Neural cell (in vitro differentiated cells): ENCODE data around the gene RAB15. TPM values are rescaled to one million over a fixed set of nuclear protein-coding genes. Genes with fewer than 3 reads are reported as not detected.

Experiments used
- H2AFZ ChIP-seq: fragments of 200-600, 300-800 bp; sonication (generic), shearing (Covaris generic); 2 replicates; pipeline ENCODE4 v1.6.0; 2014; ENCODE audit warnings: low read depth, mild to moderate bottlenecking, antibody characterized with exemption, low read length, moderate library complexity
- H3F3A ChIP-seq: fragments of 200-600 bp; shearing (Covaris generic); 2 replicates; pipeline ENCODE4 v1.6.1; 2016; ENCODE audit warnings: mild to moderate bottlenecking, moderate library complexity, mixed read lengths, antibody characterized with exemption, low read length; ENCODE audit not compliant: insufficient read depth, poor library complexity, severe bottlenecking
- H3K27ac ChIP-seq: fragments of 200-600, 300-800 bp; sonication (generic), shearing (Covaris generic); 2 replicates; pipeline ENCODE4 v1.5.1; 2014; ENCODE audit warnings: mild to moderate bottlenecking, low read length, moderate library complexity
- H3K27me3 ChIP-seq: fragments of 300-800, 200-600 bp; sonication (generic), shearing (Covaris generic); 2 replicates; pipeline ENCODE4 v1.6.0; 2014; ENCODE audit warnings: mild to moderate bottlenecking, low read depth, low read length, moderate library complexity; ENCODE audit not compliant: insufficient read depth
- H3K36me3 ChIP-seq: fragments of 300-800, 200-600 bp; sonication (generic), shearing (Covaris generic); 2 replicates; pipeline ENCODE4 v1.5.1; 2014; ENCODE audit warnings: mild to moderate bottlenecking, antibody characterized with exemption, low read length, moderate library complexity; ENCODE audit not compliant: insufficient read depth
- H3K4me2 ChIP-seq: fragments of 300-800, 200-600 bp; sonication (generic), shearing (Covaris generic); 2 replicates; pipeline ENCODE4 v1.6.0; 2014; ENCODE audit warnings: mild to moderate bottlenecking, low read length
- H3K4me3 ChIP-seq: fragments of 300-800, 200-600 bp; sonication (generic), shearing (Covaris generic); 2 replicates; pipeline ENCODE4 v1.5.1; 2014; ENCODE audit warnings: mild to moderate bottlenecking, low read length, moderate library complexity
- H3K79me2 ChIP-seq: fragments of 200-600 bp; shearing (Covaris generic); replicated peaks from 2 replicates; pipeline ENCODE4 v1.6.0; 2014; ENCODE audit warnings: mild to moderate bottlenecking, low read length, moderate library complexity; ENCODE audit not compliant: insufficient read depth
- H3K9ac ChIP-seq: fragments of 300-800, 200-600 bp; sonication (generic), shearing (Covaris generic); 2 replicates; pipeline ENCODE4 v1.6.1; 2016; ENCODE audit warnings: mild to moderate bottlenecking, low read length, mixed read lengths
- H3K9me2 ChIP-seq: fragments of 200-600 bp; shearing (Covaris generic); 2 replicates; pipeline ENCODE4 v1.6.1; 2016; ENCODE audit warnings: mild to moderate bottlenecking, low read length, mixed read lengths; ENCODE audit not compliant: insufficient read depth
- H3K9me3 ChIP-seq: fragments of 200-600, 300-800 bp; sonication (generic), shearing (Covaris generic); 2 replicates; pipeline ENCODE4 v1.6.1; 2016; ENCODE audit warnings: mild to moderate bottlenecking, mixed run types, low read length, moderate library complexity, mixed read lengths
- H4K20me1 ChIP-seq: fragments of 200-600 bp; shearing (Covaris generic); 2 replicates; pipeline ENCODE4 v1.6.1; 2016; ENCODE audit warnings: mild to moderate bottlenecking, mixed run types; ENCODE audit not compliant: insufficient read depth
- CTCF ChIP-seq: fragments of 450-650 bp; IDR thresholded peaks from 2 replicates; pipeline ENCODE4 v1.5.1; 2014; ENCODE audit warnings: antibody characterized with exemption, mild to moderate bottlenecking, moderate library complexity; ENCODE audit not compliant: poor library complexity, severe bottlenecking
- EP300 ChIP-seq: fragments of 450-650 bp; conservative IDR thresholded peaks from 2 replicates; pipeline ENCODE4 v1.6.1; 2014; ENCODE audit warnings: antibody characterized with exemption, mild to moderate bottlenecking, moderate library complexity; ENCODE audit not compliant: poor library complexity, severe bottlenecking
- EZH2 ChIP-seq: fragments of 200-600, 300-800 bp; shearing (Covaris generic), sonication (generic); IDR thresholded peaks from 2 replicates; pipeline ENCODE4 v1.6.1; 2014; ENCODE audit warnings: antibody characterized with exemption, low read length, borderline replicate concordance, mild to moderate bottlenecking; ENCODE audit not compliant: insufficient read depth, poor library complexity, severe bottlenecking
- MXI1 ChIP-seq: fragments of 450-650 bp; conservative IDR thresholded peaks from 2 replicates; pipeline ENCODE4 v1.6.1; 2014; ENCODE audit warnings: antibody characterized with exemption, mild to moderate bottlenecking; ENCODE audit not compliant: poor library complexity, severe bottlenecking
- POLR2AphosphoS5 ChIP-seq: IDR thresholded peaks from 2 replicates; pipeline ENCODE4 v1.6.1; 2012
- RAD21 ChIP-seq: fragments of 450-650 bp; conservative IDR thresholded peaks from 2 replicates; pipeline ENCODE4 v1.6.1; 2014; ENCODE audit warnings: antibody characterized with exemption, mild to moderate bottlenecking, moderate library complexity
- REST ChIP-seq: IDR thresholded peaks from 2 replicates; pipeline ENCODE4 v1.6.1; 2012; ENCODE audit warnings: borderline replicate concordance
- SMC3 ChIP-seq: fragments of 450-650 bp; conservative IDR thresholded peaks from 2 replicates; pipeline ENCODE4 v1.6.1; 2014; ENCODE audit warnings: antibody characterized with exemption, mild to moderate bottlenecking, moderate library complexity; ENCODE audit not compliant: poor library complexity
- TAF1 ChIP-seq: IDR thresholded peaks from 2 replicates; pipeline ENCODE4 v1.6.1; 2012; ENCODE audit warnings: low read depth
- polyA plus RNA-seq: library from polyadenylated mRNA; depleted of rRNA; stranded (reverse); fragments of >200 nt; gene quantifications from 2 replicates; pipeline ENCODE4 v1.2.3, GENCODE V29; 2014

RAB15 gene
- polyA plus RNA-seq, 1 donor from 2014 or later, result 42.0 TPM

- Histone ChIP-seq H3K9me2 (no peaks in the 10 kb centered on the region), H3K9ac (no peak overlapping the region), H3K36me3 (no peaks in the 10 kb centered on the region), H4K20me1 (no peaks in the 10 kb centered on the region), H3K9me3 (no peaks in the 10 kb centered on the region), H2AFZ (no peak overlapping the region), H3F3A (no peaks in the 10 kb centered on the region), H3K4me2 (no peak overlapping the region), H3K27ac (no peak overlapping the region), H3K27me3 (no peaks in the 10 kb centered on the region), H3K79me2 (peaks cover 17% of the 10 kb centered on the region), H3K4me3 (no peak overlapping the region)
- TF ChIP-seq RAD21 (no peak), EP300 (no peak), CTCF (no peak), REST (no peak), POLR2AphosphoS5 (no peak), SMC3 (no peak), MXI1 (no peak), EZH2 (no peak), TAF1 (no peak)
Measured at GRCh38 chr14:64918216-64918615, 53.9 kb downstream of the RAB15 start.

- H3F3A ChIP-seq, result no peaks in the 10 kb centered on the region
- peak overlapping the region; percentile 81 for H3K4me3 ChIP-seq
- no peaks in the 10 kb centered on the region for H3K9me2 ChIP-seq
- H3K79me2 ChIP-seq, result peaks cover 17% of the 10 kb centered on the region
- H3K27me3 ChIP-seq, result no peaks in the 10 kb centered on the region
- H4K20me1 ChIP-seq, result no peaks in the 10 kb centered on the region
- H3K36me3 ChIP-seq, result no peaks in the 10 kb centered on the region
- H2AFZ ChIP-seq, result no peak overlapping the region
- H3K4me2 ChIP-seq, result peak overlapping the region; percentile 81
- TF ChIP-seq EZH2 (no peak), EP300 (no peak)
- no peak overlapping the region for H3K9ac ChIP-seq
- no peak overlapping the region for H3K27ac ChIP-seq
- no peaks in the 10 kb centered on the region for H3K9me3 ChIP-seq
Measured at GRCh38 chr14:64915797-64916196, 56.3 kb downstream of the RAB15 start.

- Histone ChIP-seq H3K27ac (peak overlapping the region; percentile 89), H3F3A (no peaks in the 10 kb centered on the region), H3K9me3 (no peaks in the 10 kb centered on the region), H3K36me3 (no peaks in the 10 kb centered on the region), H3K79me2 (peaks cover 17% of the 10 kb centered on the region), H3K9ac (peak overlapping the region; percentile 98), H3K4me3 (peak overlapping the region; percentile 81), H3K4me2 (peak overlapping the region; percentile 81), H4K20me1 (no peaks in the 10 kb centered on the region), H3K9me2 (no peaks in the 10 kb centered on the region), H2AFZ (peak overlapping the region; percentile 89), H3K27me3 (no peaks in the 10 kb centered on the region)
- TF ChIP-seq EZH2, result no peak
- no peak for TF ChIP-seq MXI1
- no peak for TF ChIP-seq REST
- TF ChIP-seq POLR2AphosphoS5, result no peak
- TF ChIP-seq SMC3, result no peak
- TF ChIP-seq EP300, result no peak
- no peak for TF ChIP-seq TAF1
- TF ChIP-seq RAD21, result no peak
- TF ChIP-seq CTCF, result no peak
Measured at GRCh38 chr14:64915029-64915424, 57.1 kb downstream of the RAB15 start.
